Measurements from ENCODE around the gene IGF2BP3. TPM values are rescaled to one million over a fixed set of nuclear protein-coding genes. Genes with fewer than 3 reads are reported as not detected.

The IGF2BP3 gene
- total and polyA plus RNA-seq, 2 donors (not counting 3 experiments of a cell fraction or from before 2014, with no cell fraction given) = 41.2 to 111 TPM

- Histone ChIP-seq H4K20me1 (replicated peaks; ENCODE audit: control insufficient read depth, extremely low read depth, insufficient read depth, low read length) (no peaks in the 10 kb centered on the region), H3K27ac (ENCODE audit: insufficient read depth, low read depth, low read length) (no peak overlapping the region), H3K4me2 (ENCODE audit: insufficient read depth, low read length) (no peak overlapping the region), H3K9me1 (replicated peaks; ENCODE audit: control insufficient read depth, extremely low read depth, insufficient read depth, low read length) (no peaks in the 10 kb centered on the region), H3K9ac (replicated peaks; ENCODE audit: extremely low read depth, insufficient read depth, low read length) (no peak overlapping the region), H3K9me3 (replicated peaks; ENCODE audit: control insufficient read depth, insufficient read depth, low read length) (no peaks in the 10 kb centered on the region), H3K27me3 (ENCODE audit: control insufficient read depth in 2 of 2, insufficient read depth in 2 of 2, low read length in 2 of 2) (no peaks in the 10 kb centered on the region), H3K79me2 (ENCODE audit: control insufficient read depth, insufficient read depth, low read length) (no peaks in the 10 kb centered on the region), H2AFZ (ENCODE audit: low read depth, low read length) (no peak overlapping the region), H3K4me1 (ENCODE audit: control insufficient read depth, extremely low read depth, insufficient read depth, low read length) (peaks cover 9% of the 10 kb centered on the region), H3K36me3 (ENCODE audit: control insufficient read depth in 2 of 2, extremely low read depth in 1 of 2, insufficient read depth in 2 of 2, low read length in 2 of 2) (no peaks in the 10 kb centered on the region), H3K4me3 (replicated peaks in 1 of 3; ENCODE audit: insufficient read depth in 1 of 3, low read depth in 1 of 3, low read length in 3 of 3) (no peak overlapping the region)
- CTCF ChIA-PET = interaction anchor here (0.9 to 2.1 kb wide), 3 partner anchors 81 to 191 kb away, joined by 3 to 15 read pairs (median 4); no protein-coding TSS in a partner anchor
- POLR2A ChIA-PET = no interaction called here
- BruUV-seq (replicated peaks) = no TSS peak
- TF ChIP-seq POLR2A (IDR thresholded peaks at IDR 0.05; ENCODE audit: low read depth, low read length) (no peak), MAX (IDR thresholded peaks at IDR 0.05; ENCODE audit: insufficient read depth, insufficient read length) (no peak), JUN (IDR thresholded peaks at IDR 0.05; ENCODE audit: borderline replicate concordance, insufficient read depth, insufficient read length, low read depth) (no peak), FOS (IDR thresholded peaks at IDR 0.05; ENCODE audit: borderline replicate concordance, insufficient read depth, low read length) (no peak), CTCF (IDR thresholded peaks at IDR 0.05; ENCODE audit: extremely low read depth in 1 of 2, insufficient read depth in 1 of 2, low read depth in 1 of 2, low read length in 2 of 2) (no peak), MYC (IDR thresholded peaks at IDR 0.05; ENCODE audit: low read depth, low read length) (no peak), GATA2 (IDR thresholded peaks at IDR 0.05; ENCODE audit: insufficient read depth, insufficient read length, low read depth, low read length) (no peak), EZH2 (IDR thresholded peaks at IDR 0.05; ENCODE audit: borderline replicate concordance, low read depth, low read length, severe bottlenecking) (no peak), POLR2AphosphoS5 (IDR thresholded peaks at IDR 0.05; ENCODE audit: insufficient read depth, low read depth, low read length) (no peak)
- FAIRE-seq (no peak), DNase-seq (ENCODE audit: low read depth, low spot score) (no peak)
- intact Hi-C loops (cut with micrococcal nuclease) (loop anchor here (1.0 to 2.0 kb wide), 3 partner anchors 80 to 270 kb away; no protein-coding TSS in a partner anchor), dilution Hi-C loops (cut with MboI; ENCODE audit: extremely low pct_ligation_motif_present, low sequenced_read_pairs) (loop anchor here (25.0 kb wide), 1 partner anchor 235 kb away; no protein-coding TSS in a partner anchor)
Measured at GRCh38 chr7:23276947-23277346, 193.3 kb downstream of the IGF2BP3 start.

Data from endothelial cell of umbilical vein (primary cell).